ENCODE measurements around the gene PSME2.

Gene PSME2

GRCh38 chr14:24136684-24137528 is 9.5 kb downstream of the PSME2 start:
- no peaks in the 10 kb centered on the region for H3K27me3 Mint-ChIP-seq
- H3K4me3 Mint-ChIP-seq, result peak overlapping the region; percentile 93
- peak overlapping the region; percentile 90 for H3K27ac Mint-ChIP-seq
- peaks cover 17% of the 10 kb centered on the region for H3K36me3 Mint-ChIP-seq
- H3K9me3 Mint-ChIP-seq, result no peaks in the 10 kb centered on the region
- H3K4me1 Mint-ChIP-seq, result peaks cover 63% of the 10 kb centered on the region

DNA sequence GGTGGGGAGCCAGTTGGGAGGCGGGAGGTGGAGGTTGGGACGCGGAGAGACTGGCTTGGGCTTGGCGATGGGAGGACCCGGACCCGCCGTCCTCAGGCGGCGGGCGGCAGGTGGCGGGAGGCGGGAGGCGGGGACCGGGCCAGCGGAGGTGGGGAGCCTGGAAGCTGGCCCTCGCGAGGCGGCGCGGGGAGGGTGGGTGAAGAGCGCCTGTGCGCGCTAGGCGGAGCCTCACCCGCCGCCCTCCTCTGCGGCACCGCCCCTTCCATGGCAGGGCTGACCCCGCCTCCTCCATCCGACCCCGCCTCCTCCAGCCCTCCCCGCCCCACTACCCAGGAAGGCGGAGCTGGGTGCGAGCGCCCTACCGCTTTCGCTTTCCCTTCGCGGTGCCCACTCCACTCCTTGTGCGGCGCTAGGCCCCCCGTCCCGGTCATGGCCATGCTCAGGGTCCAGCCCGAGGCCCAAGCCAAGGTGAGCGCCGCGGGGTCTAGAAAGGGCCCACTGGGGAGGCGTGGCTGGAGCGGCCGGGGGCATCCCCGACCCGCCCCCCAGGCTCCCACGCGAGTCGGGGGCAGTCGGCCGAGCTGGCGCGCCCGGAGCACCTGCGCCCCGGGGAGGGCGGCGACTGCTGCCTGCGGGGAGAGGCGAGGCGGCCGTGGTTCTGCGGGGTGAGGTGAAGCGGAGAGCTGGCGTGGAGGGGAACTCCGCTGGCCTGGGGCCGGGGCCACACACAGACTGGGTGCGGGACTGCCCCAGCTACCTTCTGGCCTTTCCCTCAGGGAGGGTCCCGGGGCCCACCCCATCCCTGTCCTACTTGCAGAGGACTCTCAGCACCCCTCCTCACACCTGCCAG is 10.4 kb downstream of the PSME2 start, which contains the start of gene PSME1:
Gene PSME1 (plus strand): TSS at position 361 of the 850 bp plus-strand sequence. CDS start 69 bp downstream, at position 430.
- Mint-ChIP-seq H3K9me3 (no peaks in the 10 kb centered on the region), H3K4me3 (peak within 1 kb of the TSS; percentile 93)

GRCh38 chr14:24135584-24135833 is 10.9 kb downstream of the PSME2 start:
- Mint-ChIP-seq H3K9me3 (no peaks in the 10 kb centered on the region), H3K27ac (peak overlapping the region; percentile 96), H3K36me3 (peaks cover 17% of the 10 kb centered on the region), H3K27me3 (no peaks in the 10 kb centered on the region), H3K4me1 (peaks cover 65% of the 10 kb centered on the region), H3K4me3 (peak overlapping the region; percentile 93)

More for the DNA sequence above, 10.4 kb downstream of the PSME2 start, which contains the start of gene PSME1:
- Mint-ChIP-seq H3K36me3 (peaks cover 17% of the 10 kb centered on the region), H3K4me1 (peaks cover 64% of the 10 kb centered on the region), H3K27ac (peak within 1 kb of the TSS; percentile 96), H3K27me3 (no peaks in the 10 kb centered on the region)

DNA sequence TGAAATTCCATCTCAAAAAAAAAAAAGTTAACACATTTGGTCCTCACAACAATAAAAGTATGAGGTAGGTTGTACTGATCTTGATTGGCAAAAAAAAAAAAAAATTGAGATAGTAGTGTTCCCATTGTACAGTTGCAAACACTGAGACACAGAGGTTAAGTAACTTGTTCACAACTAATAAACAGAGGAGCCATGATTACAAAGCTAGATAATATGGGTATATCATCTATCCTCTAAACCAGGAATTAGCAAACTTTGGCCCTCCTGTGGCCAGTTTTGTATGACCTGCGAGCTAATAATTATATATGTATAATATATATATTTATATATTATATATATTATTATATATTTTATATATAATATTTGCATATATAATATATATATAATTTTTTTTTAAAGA is 12.7 kb downstream of the PSME2 start:
- H3K4me3 Mint-ChIP-seq, result no peak overlapping the region
- peak overlapping the region; percentile 6 for H3K27ac Mint-ChIP-seq
- H3K4me1 Mint-ChIP-seq, result peaks cover 53% of the 10 kb centered on the region
- no peaks in the 10 kb centered on the region for H3K9me3 Mint-ChIP-seq
- no peaks in the 10 kb centered on the region for H3K27me3 Mint-ChIP-seq
- H3K36me3 Mint-ChIP-seq, result peaks cover 9% of the 10 kb centered on the region

GRCh38 chr14:24132976-24133375 is 13.4 kb downstream of the PSME2 start:
- Mint-ChIP-seq H3K27me3 (no peaks in the 10 kb centered on the region), H3K9me3 (no peaks in the 10 kb centered on the region), H3K27ac (peak overlapping the region; percentile 98), H3K4me1 (peaks cover 45% of the 10 kb centered on the region), H3K36me3 (peaks cover 5% of the 10 kb centered on the region), H3K4me3 (peak overlapping the region; percentile 71)

DNA sequence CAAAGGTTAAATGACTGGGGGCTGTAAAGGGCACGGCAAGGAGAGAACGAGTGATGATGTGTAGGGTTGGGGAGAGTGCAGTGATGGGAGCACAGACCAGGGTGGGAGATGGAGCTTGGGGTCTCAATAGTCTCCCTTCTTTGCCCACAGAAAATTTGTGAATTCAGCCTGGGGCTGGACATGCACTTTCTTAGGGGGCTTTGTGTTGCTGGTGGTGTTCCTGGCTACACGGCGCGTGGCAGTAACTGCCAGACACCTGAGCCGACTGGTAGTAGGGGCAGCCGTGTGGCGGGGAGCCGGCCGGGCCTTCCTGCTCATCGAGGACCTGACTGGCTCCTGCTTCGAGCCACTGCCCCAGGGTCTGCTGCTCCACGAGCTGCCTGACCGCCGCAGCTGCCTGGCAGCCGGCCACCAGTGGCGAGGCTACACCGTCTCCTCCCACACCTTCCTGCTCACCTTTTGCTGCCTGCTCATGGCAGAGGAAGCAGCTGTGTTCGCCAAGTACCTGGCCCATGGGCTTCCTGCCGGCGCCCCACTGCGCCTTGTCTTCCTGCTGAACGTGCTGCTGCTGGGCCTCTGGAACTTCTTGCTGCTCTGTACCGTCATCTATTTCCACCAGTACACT is 14.2 kb downstream of the PSME2 start:
- Mint-ChIP-seq H3K4me1 (peaks cover 39% of the 10 kb centered on the region), H3K4me3 (peak overlapping the region; percentile 71), H3K27me3 (no peaks in the 10 kb centered on the region), H3K9me3 (no peaks in the 10 kb centered on the region), H3K27ac (peak overlapping the region; percentile 98), H3K36me3 (peaks cover 5% of the 10 kb centered on the region)

DNA sequence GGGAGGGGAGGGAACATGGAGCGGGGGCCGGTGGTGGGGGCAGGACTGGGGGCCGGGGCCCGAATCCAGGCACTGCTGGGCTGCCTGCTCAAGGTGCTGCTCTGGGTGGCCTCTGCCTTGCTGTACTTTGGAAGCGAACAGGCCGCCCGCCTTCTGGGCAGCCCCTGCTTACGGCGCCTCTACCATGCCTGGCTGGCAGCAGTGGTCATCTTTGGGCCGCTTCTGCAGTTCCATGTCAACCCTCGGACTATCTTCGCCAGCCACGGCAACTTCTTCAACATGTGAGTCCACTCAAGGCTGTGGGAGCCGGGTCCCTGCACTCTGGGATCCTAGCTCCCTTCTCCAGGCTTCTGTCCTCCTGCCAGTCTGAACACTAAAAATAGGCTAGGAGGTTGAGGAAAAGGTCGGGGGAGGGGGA is 14.9 kb downstream of the PSME2 start:
- Mint-ChIP-seq H3K36me3 (no peaks in the 10 kb centered on the region), H3K27me3 (no peaks in the 10 kb centered on the region), H3K27ac (peak overlapping the region; percentile 98), H3K9me3 (no peaks in the 10 kb centered on the region), H3K4me1 (peaks cover 34% of the 10 kb centered on the region), H3K4me3 (no peak overlapping the region)

DNA sequence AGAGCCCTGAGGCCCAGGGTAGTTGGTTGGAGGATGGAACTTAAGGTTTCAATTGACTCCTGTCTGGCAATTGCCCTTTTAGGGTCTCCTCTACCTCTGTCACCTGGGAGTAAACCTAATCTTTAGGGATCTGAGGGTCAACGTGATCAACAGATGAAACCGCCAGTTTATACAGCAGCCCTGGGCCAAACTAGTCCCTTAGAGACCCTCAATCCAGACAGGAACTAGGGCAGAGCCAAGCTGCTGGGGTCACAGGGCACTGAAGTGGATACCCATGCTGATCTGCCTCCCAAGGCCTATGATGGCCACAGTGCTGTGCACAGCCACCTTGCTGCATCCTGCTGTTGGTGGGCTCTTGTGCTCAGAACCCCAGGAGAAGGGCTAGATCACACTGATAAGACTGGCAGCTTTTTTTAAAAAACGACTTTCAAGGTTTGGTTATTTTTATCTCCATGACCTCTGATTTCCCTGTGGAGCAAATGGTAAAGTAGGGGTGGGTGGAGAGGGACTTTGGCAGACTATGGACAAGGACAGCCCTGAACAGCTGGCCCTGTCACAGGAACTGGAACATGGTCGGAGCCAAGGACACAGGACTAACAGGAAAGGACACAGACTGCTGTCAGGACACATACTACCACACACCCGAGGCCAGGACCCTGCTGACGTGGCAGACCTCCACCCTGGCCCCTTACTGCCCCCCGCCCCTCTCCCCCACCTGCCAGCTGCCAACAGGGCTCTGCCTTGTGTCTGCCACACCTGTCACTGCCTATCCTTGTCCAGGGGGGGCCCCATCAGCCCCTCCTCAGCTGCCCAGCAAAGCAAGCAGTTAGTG is 15.5 kb downstream of the PSME2 start:
- Mint-ChIP-seq H3K27ac (peak overlapping the region; percentile 66), H3K36me3 (no peaks in the 10 kb centered on the region), H3K4me3 (no peak overlapping the region), H3K27me3 (no peaks in the 10 kb centered on the region), H3K9me3 (no peaks in the 10 kb centered on the region), H3K4me1 (peaks cover 34% of the 10 kb centered on the region)

GRCh38 chr14:24130380-24130716 is 16.1 kb downstream of the PSME2 start, which contains the start of gene FITM1:
TSS of gene FITM1 (plus strand) at chr14:24130659. CDS start at chr14:24131564, 905 bp downstream.
- Mint-ChIP-seq H3K27ac (peak within 1 kb of the TSS; percentile 66), H3K4me3 (no peak within 1 kb of the TSS), H3K4me1 (peaks cover 30% of the 10 kb centered on the region), H3K27me3 (no peaks in the 10 kb centered on the region), H3K9me3 (no peaks in the 10 kb centered on the region), H3K36me3 (no peaks in the 10 kb centered on the region)

GRCh38 chr14:24129410-24129998 is 16.9 kb downstream of the PSME2 start:
- no peak overlapping the region for H3K4me3 Mint-ChIP-seq
- no peaks in the 10 kb centered on the region for H3K9me3 Mint-ChIP-seq
- H3K4me1 Mint-ChIP-seq, result peaks cover 25% of the 10 kb centered on the region
- no peaks in the 10 kb centered on the region for H3K27me3 Mint-ChIP-seq
- H3K36me3 Mint-ChIP-seq, result peaks cover 2% of the 10 kb centered on the region
- H3K27ac Mint-ChIP-seq, result no peak overlapping the region

- Mint-ChIP-seq H3K4me1 (peaks cover 19% of the 10 kb centered on the region), H3K27me3 (no peaks in the 10 kb centered on the region), H3K27ac (no peak overlapping the region), H3K36me3 (peaks cover 2% of the 10 kb centered on the region), H3K4me3 (no peak overlapping the region), H3K9me3 (no peaks in the 10 kb centered on the region)
Observed at GRCh38 chr14:24127673-24128072, 18.7 kb downstream of the PSME2 start.

DNA sequence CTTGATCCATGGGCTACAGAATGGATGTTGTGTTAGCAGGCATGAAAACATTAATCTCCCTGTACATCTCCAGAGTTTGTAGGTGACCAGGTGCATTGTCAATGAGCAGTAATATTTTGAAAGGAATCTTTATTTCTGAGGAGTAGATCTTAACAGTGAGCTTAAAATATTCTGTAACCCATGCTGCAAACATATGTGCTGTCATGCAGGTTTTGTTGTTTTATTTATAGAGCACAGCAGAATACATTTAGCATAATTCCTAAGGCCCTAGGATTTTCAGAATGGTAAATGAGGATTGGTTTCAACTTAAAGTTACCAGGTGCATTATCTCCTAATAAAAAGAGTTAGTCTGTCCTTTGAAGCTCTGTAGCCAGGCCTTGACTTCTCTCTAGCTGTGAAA is 19.5 kb downstream of the PSME2 start:
- no peaks in the 10 kb centered on the region for H3K27me3 Mint-ChIP-seq

GRCh38 chr14:24123424-24124417 is 22.7 kb downstream of the PSME2 start:
- peaks cover 3% of the 10 kb centered on the region for H3K36me3 Mint-ChIP-seq
- no peak overlapping the region for H3K4me3 Mint-ChIP-seq
- peak overlapping the region; percentile 62 for H3K27ac Mint-ChIP-seq
- no peaks in the 10 kb centered on the region for H3K27me3 Mint-ChIP-seq
- H3K4me1 Mint-ChIP-seq, result no peaks in the 10 kb centered on the region
- no peaks in the 10 kb centered on the region for H3K9me3 Mint-ChIP-seq

More for the DNA sequence above, 19.5 kb downstream of the PSME2 start:
- Mint-ChIP-seq H3K9me3 (no peaks in the 10 kb centered on the region), H3K36me3 (peaks cover 2% of the 10 kb centered on the region), H3K4me3 (no peak overlapping the region), H3K27ac (no peak overlapping the region), H3K4me1 (peaks cover 12% of the 10 kb centered on the region)

- H3K27me3 Mint-ChIP-seq, result no peaks in the 10 kb centered on the region
- H3K4me1 Mint-ChIP-seq, result peaks cover under 1% of the 10 kb centered on the region
- H3K4me3 Mint-ChIP-seq, result no peak overlapping the region
- H3K9me3 Mint-ChIP-seq, result no peaks in the 10 kb centered on the region
- H3K27ac Mint-ChIP-seq, result no peak overlapping the region
- peaks cover 6% of the 10 kb centered on the region for H3K36me3 Mint-ChIP-seq
Observed at GRCh38 chr14:24122898-24123297, 23.5 kb downstream of the PSME2 start.

Measured in activated naive CD4-positive, alpha-beta T cell treated with anti-CD3 and anti-CD28 coated beads, Interleukin-2, amount 50 U/mL, for 24 hours (primary cell).